Astrocyte of the spinal cord (primary cell): ENCODE measurements around the gene COPB1.

Experiments used
- DNase-seq: peaks from one replicate; pipeline ENCODE4 v3.0.0; 2011; ENCODE audit warnings: low read depth, low spot score
- H3K4me3 ChIP-seq: 2 replicates; pipeline ENCODE4 v1.5.1; 2011; ENCODE audit warnings: low read depth, mild to moderate bottlenecking, low read length, moderate library complexity
- in situ Hi-C: cut with HindIII; loops from 2 replicates; pipeline ENCODE4 v1.10.0; 2017; ENCODE audit warnings: low sequenced_read_pairs
- TF ChIP-seq, protein P1 (sequence below): IDR thresholded peaks from 2 replicates; pipeline ENCODE4 v1.5.1; 2012; ENCODE audit warnings: low read depth, mild to moderate bottlenecking, low read length, inconsistent platforms

Gene COPB1

DNA sequence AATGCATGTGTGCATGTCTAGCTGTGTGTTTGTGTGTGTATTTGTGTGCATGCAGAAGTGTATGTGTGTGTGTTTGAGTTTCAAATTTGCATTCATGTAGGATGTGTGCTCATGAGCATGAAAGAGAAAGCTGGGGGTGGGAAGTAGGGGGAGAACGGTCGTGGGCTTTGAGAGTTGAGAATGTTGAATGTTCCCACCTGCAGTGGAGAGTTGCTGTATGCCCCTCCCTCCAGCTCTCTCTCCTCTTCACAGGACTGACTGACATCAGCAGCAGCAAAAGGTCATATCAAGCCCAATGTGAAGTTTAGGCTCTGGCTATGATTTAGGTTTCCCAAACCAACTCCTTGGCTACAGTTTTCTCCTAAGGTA is 76.8 kb downstream of the COPB1 start:
- TF ChIP-seq, protein P1, sequence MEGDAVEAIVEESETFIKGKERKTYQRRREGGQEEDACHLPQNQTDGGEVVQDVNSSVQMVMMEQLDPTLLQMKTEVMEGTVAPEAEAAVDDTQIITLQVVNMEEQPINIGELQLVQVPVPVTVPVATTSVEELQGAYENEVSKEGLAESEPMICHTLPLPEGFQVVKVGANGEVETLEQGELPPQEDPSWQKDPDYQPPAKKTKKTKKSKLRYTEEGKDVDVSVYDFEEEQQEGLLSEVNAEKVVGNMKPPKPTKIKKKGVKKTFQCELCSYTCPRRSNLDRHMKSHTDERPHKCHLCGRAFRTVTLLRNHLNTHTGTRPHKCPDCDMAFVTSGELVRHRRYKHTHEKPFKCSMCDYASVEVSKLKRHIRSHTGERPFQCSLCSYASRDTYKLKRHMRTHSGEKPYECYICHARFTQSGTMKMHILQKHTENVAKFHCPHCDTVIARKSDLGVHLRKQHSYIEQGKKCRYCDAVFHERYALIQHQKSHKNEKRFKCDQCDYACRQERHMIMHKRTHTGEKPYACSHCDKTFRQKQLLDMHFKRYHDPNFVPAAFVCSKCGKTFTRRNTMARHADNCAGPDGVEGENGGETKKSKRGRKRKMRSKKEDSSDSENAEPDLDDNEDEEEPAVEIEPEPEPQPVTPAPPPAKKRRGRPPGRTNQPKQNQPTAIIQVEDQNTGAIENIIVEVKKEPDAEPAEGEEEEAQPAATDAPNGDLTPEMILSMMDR, result no peak
- in situ Hi-C loops, result no loop called here
- no peak for DNase-seq
- H3K4me3 ChIP-seq, result no peak overlapping the region

- no peak overlapping the region for H3K4me3 ChIP-seq
- in situ Hi-C loops, result no loop called here
- TF ChIP-seq, protein P1, result no peak
- DNase-seq, result peak; percentile 98
Measured at GRCh38 chr11:14422052-14422813, 77.4 kb downstream of the COPB1 start.

GRCh38 chr11:14420223-14420622 is 79.4 kb downstream of the COPB1 start:
- no peak for DNase-seq
- no peak overlapping the region for H3K4me3 ChIP-seq
- TF ChIP-seq, protein P1, result no peak
- in situ Hi-C loops, result no loop called here

DNA sequence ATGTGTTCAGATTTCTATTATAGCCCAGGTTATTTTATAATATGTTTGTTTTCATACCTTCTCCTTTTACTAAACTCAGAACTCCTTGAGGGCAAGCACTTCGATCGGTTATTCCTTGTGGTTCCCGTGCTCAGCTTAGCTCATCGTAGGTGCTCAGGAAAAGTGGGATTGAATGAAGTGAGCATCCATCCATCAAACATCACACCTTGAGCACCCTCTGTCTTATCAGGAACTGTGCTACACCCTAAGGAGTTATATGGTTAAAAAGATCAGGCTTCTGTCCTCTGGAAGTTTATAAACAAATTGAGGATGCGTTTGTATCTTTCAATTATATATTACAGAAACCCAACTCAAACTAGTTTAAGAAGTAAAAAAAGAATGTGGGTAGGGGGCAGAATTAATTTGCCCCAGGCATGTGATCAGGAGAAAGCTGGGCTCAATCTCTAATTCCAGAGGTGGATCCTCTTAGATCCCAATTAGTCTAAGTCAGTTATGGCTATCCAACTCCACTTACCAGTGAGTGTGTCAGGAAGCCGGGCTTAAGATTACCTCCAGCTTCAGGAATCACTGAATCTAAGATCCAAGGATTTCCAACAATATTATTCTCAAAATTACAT is 80.7 kb downstream of the COPB1 start:
- TF ChIP-seq, protein P1, result peak; percentile 35
- in situ Hi-C loops, result no loop called here
- DNase-seq, result no peak
- H3K4me3 ChIP-seq, result no peak overlapping the region

DNA sequence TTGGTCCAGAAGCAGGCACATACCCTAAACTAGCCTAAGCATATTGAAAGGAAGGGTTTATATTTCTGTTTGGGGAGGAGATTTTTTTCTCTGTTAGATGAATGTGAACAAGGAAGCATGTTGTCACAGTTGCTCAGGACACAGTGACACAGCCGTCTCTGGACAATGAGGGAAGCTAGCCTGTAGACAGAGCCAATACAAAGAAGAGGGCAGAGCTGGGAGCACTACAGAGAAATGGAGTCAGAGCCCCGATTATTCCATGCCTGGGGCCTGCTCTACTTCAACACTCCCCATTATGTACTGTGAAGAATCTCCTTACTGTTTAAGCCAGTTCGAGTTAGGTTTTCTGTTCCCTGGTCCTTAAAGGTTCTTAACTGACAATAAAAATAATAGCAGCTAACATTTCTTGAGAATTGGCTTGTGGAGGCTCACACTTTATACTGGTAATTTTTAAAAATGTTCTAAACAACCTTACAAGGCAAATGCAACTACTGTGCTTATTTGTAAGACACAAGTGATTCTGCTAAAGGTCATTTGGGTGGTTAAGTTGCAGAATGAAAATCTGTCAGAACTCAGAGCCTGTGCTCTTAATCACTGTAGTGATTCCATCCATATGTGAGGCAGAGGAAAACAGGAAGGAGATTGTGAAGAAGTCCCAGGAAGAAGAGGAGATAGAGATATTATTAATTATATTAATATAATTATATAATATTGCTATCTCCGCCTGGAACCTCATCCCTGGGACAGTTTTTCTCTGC is 81.8 kb downstream of the COPB1 start:
- no peak overlapping the region for H3K4me3 ChIP-seq
- in situ Hi-C loops, result no loop called here
- no peak for DNase-seq
- TF ChIP-seq, protein P1, result no peak

DNA sequence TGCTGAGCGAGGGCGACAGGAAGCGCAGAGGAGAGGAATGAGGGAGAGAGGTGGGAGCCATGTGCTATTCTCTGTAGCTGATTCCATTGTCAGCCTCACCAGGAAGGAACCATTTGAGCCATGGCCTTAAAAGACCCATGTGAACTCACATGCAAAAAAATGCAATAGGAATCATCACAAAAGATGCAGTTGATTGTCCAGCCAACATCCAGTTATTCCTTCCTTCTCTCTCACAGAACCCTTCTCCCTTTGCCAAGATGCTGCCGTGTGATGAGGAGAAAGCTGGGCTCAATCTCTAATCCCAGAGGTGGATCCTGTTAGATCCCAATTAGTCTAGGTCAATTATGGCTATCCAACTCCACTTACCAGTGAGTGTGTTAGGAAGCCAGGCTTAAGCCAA is 82.4 kb downstream of the COPB1 start:
- no peak overlapping the region for H3K4me3 ChIP-seq
- no peak for DNase-seq
- TF ChIP-seq, protein P1, result no peak
- in situ Hi-C loops, result no loop called here
